Ramos (cell line): Measurements from ENCODE around the gene CCNL2.
"Not testable (repeated sequence)": the region's sequence is repeated elsewhere in the genome, so short reads cannot be mapped to it uniquely, and the experiment has no call there.

Experiments
- in situ Hi-C: fragments of 300-500 bp; cut with MboI; formaldehyde crosslinking; loops from one replicate; pipeline ENCODE4 v1.14.3; 2022; ENCODE audit warnings: low sequenced_read_pairs; ENCODE audit not compliant: unreplicated experiment

Gene CCNL2

GRCh38 chr1:1377540-1378205 lies 21.5 kb downstream of the CCNL2 start:
- in situ Hi-C loops, result no loop called here

GRCh38 chr1:1376551-1377226 lies 22.4 kb downstream of the CCNL2 start:
- in situ Hi-C loops, result no loop called here

GRCh38 chr1:1374929-1375662 lies 24.0 kb downstream of the CCNL2 start, which contains the start of gene AURKAIP1:
AURKAIP1 (minus strand) TSS chr1:1375207; CDS start chr1:1374756, 451 bp downstream.
- in situ Hi-C loops, result no loop called here

- in situ Hi-C loops, result no loop called here
Measured at GRCh38 chr1:1374589-1374928, 24.6 kb downstream of the CCNL2 start.

GRCh38 chr1:1373815-1374588 lies 25.1 kb downstream of the CCNL2 start:
- in situ Hi-C loops, result no loop called here

- in situ Hi-C loops, result no loop called here
Measured at GRCh38 chr1:1373051-1373814, 25.9 kb downstream of the CCNL2 start.

- in situ Hi-C loops, result no loop called here
Measured at GRCh38 chr1:1371746-1372711, 27.1 kb downstream of the CCNL2 start.

- in situ Hi-C loops, result no loop called here
Measured at GRCh38 chr1:1371364-1371745, 27.8 kb downstream of the CCNL2 start.

GRCh38 chr1:1370771-1371300 lies 28.3 kb downstream of the CCNL2 start:
- in situ Hi-C loops, result no loop called here

GRCh38 chr1:1370094-1370493 lies 29.0 kb downstream of the CCNL2 start:
- in situ Hi-C loops, result not testable (repeated sequence)

- in situ Hi-C loops, result no loop called here
Measured at GRCh38 chr1:1367315-1367714, 31.8 kb downstream of the CCNL2 start.

GRCh38 chr1:1366699-1367066 lies 32.5 kb downstream of the CCNL2 start:
- in situ Hi-C loops, result no loop called here

GRCh38 chr1:1365875-1366698 lies 33.0 kb downstream of the CCNL2 start:
- in situ Hi-C loops, result no loop called here

- in situ Hi-C loops, result no loop called here
Measured at GRCh38 chr1:1364266-1364665, 34.9 kb downstream of the CCNL2 start.

- in situ Hi-C loops, result no loop called here
Measured at GRCh38 chr1:1361982-1362423, 37.1 kb downstream of the CCNL2 start.

- in situ Hi-C loops, result no loop called here
Measured at GRCh38 chr1:1361233-1361981, 37.7 kb downstream of the CCNL2 start.
